Endothelial cell of umbilical vein (primary cell): ENCODE data around the gene COL26A1. TPM values are rescaled to one million over a fixed set of nuclear protein-coding genes. Genes with fewer than 3 reads are reported as not detected.

Experiments
- BruUV-seq: library from RNA; stranded (reverse); fragments of 400-500 nt; replicated peaks from 2 replicates; lab custom pipeline; 2021; lab: Mats Ljungman, UMichigan
- CTCF ChIA-PET: fragments of 300-600, 350-600 bp; sonication (Branson Sonifier 250); formaldehyde crosslinking; loops from one replicate; lab custom pipeline; 2021; ENCODE audit warnings: antibody characterized with exemption, inconsistent platforms; lab: Charles Lee
- POLR2A ChIA-PET: fragments of 300-600, 350-600 bp; sonication (Branson Sonifier 250); formaldehyde crosslinking; loops from one replicate; lab custom pipeline; 2021; ENCODE audit warnings: antibody characterized with exemption, inconsistent platforms; lab: Charles Lee
- DNase-seq: peaks from one replicate; pipeline ENCODE4 v3.0.0-alpha.2; 2011; ENCODE audit warnings: low read depth, low spot score
- FAIRE-seq: peaks from 2 replicates; lab custom pipeline; 2011; peaks lifted over from hg19 to GRCh38; lab: Jason Lieb, UNC
- H2AFZ ChIP-seq: 2 replicates; pipeline ENCODE4 v1.6.0; 2012; ENCODE audit warnings: low read depth, low read length, control low read depth, inconsistent platforms
- H3K27ac ChIP-seq: 2 replicates; pipeline ENCODE4 v1.5.1; 2011; ENCODE audit warnings: low read depth, mild to moderate bottlenecking, control low read depth, low read length, moderate library complexity; ENCODE audit not compliant: insufficient read depth
- H3K27me3 ChIP-seq, 2 experiments: 2 replicates each; pipeline versions ENCODE4 v1.6.0 to v1.6.1; 2011; ENCODE audit warnings: low read length in 2 of 2, mixed read lengths in 1 of 2; ENCODE audit not compliant: control insufficient read depth in 2 of 2, insufficient read depth in 2 of 2
- H3K36me3 ChIP-seq, 2 experiments: 2 replicates in 1 of 2; 3 replicates in 1 of 2; pipeline ENCODE4 v1.5.1; 2011; ENCODE audit warnings: low read length in 2 of 2, mild to moderate bottlenecking in 1 of 2, moderate library complexity in 1 of 2; ENCODE audit not compliant: control insufficient read depth in 2 of 2, insufficient read depth in 2 of 2; ENCODE audit errors: extremely low read depth in 1 of 2
- H3K4me1 ChIP-seq: 3 replicates; pipeline ENCODE4 v1.5.1; 2011; ENCODE audit warnings: mild to moderate bottlenecking, low read length; ENCODE audit not compliant: control insufficient read depth, insufficient read depth; ENCODE audit errors: extremely low read depth
- H3K4me2 ChIP-seq: 2 replicates; pipeline ENCODE4 v1.6.1; 2011; ENCODE audit warnings: low read length, control low read depth, mixed read lengths; ENCODE audit not compliant: insufficient read depth
- H3K4me3 ChIP-seq, 3 experiments: fragments of 200-600 bp in 1 of 3; sonication (generic), shearing (Covaris generic) in 1 of 3; replicated peaks in 1 of 3; 2 replicates each; pipeline ENCODE4 v1.5.1; 2011 to 2016; ENCODE audit warnings: control low read depth in 3 of 3, low read length in 3 of 3, mild to moderate bottlenecking in 2 of 3, inconsistent platforms in 1 of 3, low read depth in 1 of 3, moderate library complexity in 1 of 3; ENCODE audit not compliant: insufficient read depth in 1 of 3
- H3K79me2 ChIP-seq: 2 replicates; pipeline ENCODE4 v1.6.0; 2012; ENCODE audit warnings: low read length, inconsistent platforms; ENCODE audit not compliant: control insufficient read depth, insufficient read depth
- H3K9ac ChIP-seq: replicated peaks from 2 replicates; pipeline ENCODE3; 2011; ENCODE audit warnings: low read length, control low read depth; ENCODE audit not compliant: insufficient read depth; ENCODE audit errors: extremely low read depth
- H3K9me1 ChIP-seq: replicated peaks from 3 replicates; pipeline ENCODE4 v1.6.0; 2011; ENCODE audit warnings: mild to moderate bottlenecking, low read length; ENCODE audit not compliant: control insufficient read depth, insufficient read depth; ENCODE audit errors: extremely low read depth
- H3K9me3 ChIP-seq: replicated peaks from 2 replicates; pipeline ENCODE4 v1.5.1; 2012; ENCODE audit warnings: low read length, inconsistent platforms; ENCODE audit not compliant: control insufficient read depth, insufficient read depth
- H4K20me1 ChIP-seq: replicated peaks from 2 replicates; pipeline ENCODE3; 2011; ENCODE audit warnings: mild to moderate bottlenecking, low read length; ENCODE audit not compliant: control insufficient read depth, insufficient read depth; ENCODE audit errors: extremely low read depth
- CTCF ChIP-seq, 2 donors: IDR thresholded peaks; 1 replicate in 1 of 2; 2 replicates in 1 of 2; pipeline ENCODE4 v1.5.1; 2011; ENCODE audit warnings: low read length in 2 of 2, mild to moderate bottlenecking in 2 of 2, moderate library complexity in 2 of 2, control low read depth in 1 of 2, inconsistent platforms in 1 of 2, low read depth in 1 of 2; ENCODE audit not compliant: insufficient read depth in 1 of 2; ENCODE audit errors: extremely low read depth in 1 of 2
- EZH2 ChIP-seq: IDR thresholded peaks from 2 replicates; pipeline ENCODE4 v1.6.1; 2012; ENCODE audit warnings: borderline replicate concordance, low read depth, mild to moderate bottlenecking, moderate library complexity, low read length, inconsistent platforms; ENCODE audit not compliant: severe bottlenecking
- FOS ChIP-seq: IDR thresholded peaks from 2 replicates; pipeline ENCODE4 v1.6.1; 2011; ENCODE audit warnings: mild to moderate bottlenecking, low read length, moderate library complexity, borderline replicate concordance; ENCODE audit not compliant: insufficient read depth
- GATA2 ChIP-seq: IDR thresholded peaks from 2 replicates; pipeline ENCODE4 v1.7.0; 2011; ENCODE audit warnings: low read depth, mild to moderate bottlenecking, moderate library complexity, mixed read lengths, low read length; ENCODE audit not compliant: insufficient read length, insufficient read depth
- JUN ChIP-seq: IDR thresholded peaks from 2 replicates; pipeline ENCODE4 v1.6.1; 2011; ENCODE audit warnings: borderline replicate concordance, low read depth; ENCODE audit not compliant: insufficient read length, insufficient read depth
- MAX ChIP-seq: IDR thresholded peaks from 2 replicates; pipeline ENCODE4 v1.6.1; 2011; ENCODE audit not compliant: insufficient read depth, insufficient read length
- MYC ChIP-seq: IDR thresholded peaks from one replicate; pipeline ENCODE4 v1.6.1; 2011; ENCODE audit warnings: mild to moderate bottlenecking, low read depth, low read length
- POLR2A ChIP-seq: IDR thresholded peaks from 2 replicates; pipeline ENCODE4 v1.6.1; 2012; ENCODE audit warnings: low read depth, mild to moderate bottlenecking, control low read depth, low read length
- POLR2AphosphoS5 ChIP-seq: IDR thresholded peaks from 2 replicates; pipeline ENCODE4 v1.6.1; 2012; ENCODE audit warnings: low read depth, mild to moderate bottlenecking, control low read depth, low read length, moderate library complexity; ENCODE audit not compliant: insufficient read depth
- dilution Hi-C: fragments of 300-500 bp; cut with MboI; formaldehyde crosslinking; loops from one replicate; pipeline ENCODE4 v1.15.0; 2019; ENCODE audit warnings: low sequenced_read_pairs; ENCODE audit not compliant: extremely low pct_ligation_motif_present
- intact Hi-C: fragments of 100-400 bp; cut with micrococcal nuclease; formaldehyde crosslinking; loops from one replicate; pipeline ENCODE4 v1.10.0; 2022
- polyA plus RNA-seq, 4 experiments: library from polyadenylated mRNA; depleted of rRNA in 3 of 4; stranded (reverse) in 3 of 4; unstranded in 1 of 4; fragments of >200 nt; gene quantifications; 2 replicates each; pipeline versions ENCODE4 v1.2.1 to v1.2.3, GENCODE V29; 2011 to 2012; ENCODE audit warnings: missing spikeins in 1 of 4
- total RNA-seq: library from RNA; stranded (reverse); gene quantifications from 2 replicates; pipeline ENCODE4 v1.2.3, GENCODE V29; 2021

The COL26A1 gene
- total and polyA plus RNA-seq, 2 donors (not counting 3 experiments of a cell fraction or from before 2014, with no cell fraction given): not detected

- POLR2A ChIA-PET: no interaction called here
- dilution Hi-C loops: no loop called here
Measured at GRCh38 chr7:101555921-101556275, 193.2 kb downstream of the COL26A1 start.

More at GRCh38 chr7:101555921-101556275, 193.2 kb downstream of the COL26A1 start:
- TF ChIP-seq EZH2: no peak
- no peak for TF ChIP-seq CTCF (IDR thresholded peaks at IDR 0.05; ENCODE audit: extremely low read depth in 1 of 2, insufficient read depth in 1 of 2, low read depth in 1 of 2, low read length in 2 of 2)
- TF ChIP-seq MAX: no peak
- no peak for TF ChIP-seq POLR2A
- no peak for TF ChIP-seq MYC
- no peak for TF ChIP-seq GATA2
- no peak for TF ChIP-seq FOS
- TF ChIP-seq JUN: no peak
- no peak for TF ChIP-seq POLR2AphosphoS5
- no peak overlapping the region for H3K4me2 ChIP-seq
- H3K9ac ChIP-seq: no peak overlapping the region
- BruUV-seq: no TSS peak
- no peak overlapping the region for H3K4me3 ChIP-seq
- H3K36me3 ChIP-seq: no peaks in the 10 kb centered on the region
- no peaks in the 10 kb centered on the region for H4K20me1 ChIP-seq
- H3K79me2 ChIP-seq: no peaks in the 10 kb centered on the region
- H2AFZ ChIP-seq: no peak overlapping the region
- no peaks in the 10 kb centered on the region for H3K9me3 ChIP-seq
- no peak overlapping the region for H3K27ac ChIP-seq
- H3K4me1 ChIP-seq: no peaks in the 10 kb centered on the region
- H3K9me1 ChIP-seq: no peaks in the 10 kb centered on the region
- CTCF ChIA-PET: interaction anchor here (2.9 kb wide), 1 partner anchor 13 kb away, joined by 13 read pairs; no protein-coding TSS in a partner anchor
- intact Hi-C loops: no loop called here
- FAIRE-seq (no peak), DNase-seq (no peak)
- H3K27me3 ChIP-seq: peaks cover 0 to 2% of the 10 kb centered on the region in 2 experiments
